ENCODE measurements around the gene NKX1-2. TPM values are rescaled to one million over a fixed set of nuclear protein-coding genes. Genes with fewer than 3 reads are reported as not detected.

Gene NKX1-2
- total RNA-seq, result not detected in 2 replicates

DNA sequence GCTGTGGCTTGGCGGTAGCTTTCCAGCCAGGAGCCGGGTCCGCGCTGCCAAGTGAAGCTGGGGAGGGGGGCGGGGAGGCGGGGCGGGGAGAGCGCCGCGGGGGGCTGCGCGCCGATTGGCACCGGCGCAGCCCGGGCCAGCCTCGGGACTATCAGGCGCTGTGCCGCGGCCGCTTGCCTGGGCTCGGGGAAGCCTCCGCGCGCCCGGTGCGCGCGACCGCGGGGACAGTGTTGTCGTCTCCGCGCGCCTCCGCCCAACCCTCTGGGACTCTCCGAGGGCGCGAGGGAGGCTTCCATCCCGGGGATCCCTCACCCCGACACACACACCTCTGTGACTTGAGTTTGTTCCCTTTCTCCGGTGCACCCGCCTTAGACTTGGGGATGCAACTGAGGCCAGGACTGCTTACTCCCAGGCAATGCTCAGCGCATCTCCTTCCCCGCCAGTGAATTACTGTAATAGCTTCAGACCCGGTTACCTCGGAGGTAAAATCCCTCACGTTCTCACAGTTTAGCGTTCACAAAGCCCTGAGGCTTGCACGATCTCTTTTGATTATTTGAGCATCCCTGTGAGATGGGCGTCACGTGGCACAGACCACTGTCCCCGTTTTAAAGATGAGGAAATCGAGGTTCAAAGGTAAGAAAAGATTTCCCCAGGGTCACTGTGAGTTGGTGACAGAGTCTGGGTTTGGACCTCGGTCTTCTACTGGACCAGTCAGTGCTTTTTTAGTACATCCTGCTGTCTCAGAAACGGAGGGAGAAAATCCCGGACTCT lies at the start of gene NKX1-2:
NKX1-2 (minus strand) TSS at position 24 of the 771 bp plus-strand sequence. CDS start 92 bp downstream, outside the sequence.
- no peak for DNase-seq (ENCODE audit: low read depth)

DNA sequence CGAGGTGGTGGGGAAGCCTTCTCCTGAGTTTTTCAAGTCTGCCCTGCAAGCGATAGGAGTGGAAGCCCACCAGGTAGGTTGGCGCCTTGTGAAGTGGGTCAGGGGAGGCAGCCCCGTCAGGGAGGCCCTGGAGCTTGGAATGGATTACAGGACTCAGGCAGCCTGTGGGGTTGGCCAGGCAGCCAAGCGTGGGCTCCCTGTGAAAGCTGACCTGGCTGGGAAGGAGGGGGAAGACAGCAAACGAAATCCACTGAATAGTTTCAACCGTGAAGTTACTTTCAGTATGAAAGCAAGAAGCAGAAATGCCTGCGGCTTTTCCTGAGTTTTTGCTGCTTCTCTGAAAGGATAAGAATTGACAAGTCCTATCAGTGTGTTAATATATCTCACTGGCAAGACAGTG lies 48.2 kb upstream of the NKX1-2 start:
- DNase-seq (ENCODE audit: low read depth), result peak; percentile 69

DNA sequence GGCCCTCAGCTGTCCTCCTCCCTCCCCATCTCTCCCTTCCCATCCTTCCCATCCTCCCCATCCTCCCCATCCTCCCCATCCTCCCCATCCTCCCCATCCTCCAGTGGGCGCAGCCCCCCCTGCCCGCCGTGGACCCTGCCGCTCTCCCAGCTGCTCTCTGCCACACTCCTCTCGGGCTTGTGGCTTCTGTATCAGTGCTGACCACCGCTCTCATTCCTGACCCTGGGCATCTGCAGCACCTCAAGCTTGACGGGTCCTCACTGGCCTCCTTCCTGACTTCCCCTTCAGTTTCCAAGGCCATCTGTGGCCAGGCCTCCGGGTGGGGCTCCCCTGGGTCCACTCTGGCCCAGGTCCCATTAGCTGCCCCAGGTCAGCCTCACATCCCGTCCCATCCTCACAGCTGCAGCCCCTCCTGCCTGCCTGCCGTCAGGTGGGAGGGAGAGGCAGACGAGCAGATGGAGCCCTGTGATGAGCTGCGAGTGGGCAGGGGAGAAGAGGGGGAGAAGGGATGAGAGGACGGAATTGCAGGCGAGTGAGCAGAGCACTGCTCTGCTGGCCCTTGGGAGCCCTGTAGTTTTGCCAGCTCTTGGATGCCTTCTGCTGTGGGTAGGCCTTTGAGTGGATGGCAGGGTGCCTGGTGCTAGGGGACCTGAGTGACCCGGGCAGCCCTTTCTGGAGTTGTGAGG lies 47.5 kb upstream of the NKX1-2 start:
- no peak for DNase-seq (ENCODE audit: low read depth)

DNA sequence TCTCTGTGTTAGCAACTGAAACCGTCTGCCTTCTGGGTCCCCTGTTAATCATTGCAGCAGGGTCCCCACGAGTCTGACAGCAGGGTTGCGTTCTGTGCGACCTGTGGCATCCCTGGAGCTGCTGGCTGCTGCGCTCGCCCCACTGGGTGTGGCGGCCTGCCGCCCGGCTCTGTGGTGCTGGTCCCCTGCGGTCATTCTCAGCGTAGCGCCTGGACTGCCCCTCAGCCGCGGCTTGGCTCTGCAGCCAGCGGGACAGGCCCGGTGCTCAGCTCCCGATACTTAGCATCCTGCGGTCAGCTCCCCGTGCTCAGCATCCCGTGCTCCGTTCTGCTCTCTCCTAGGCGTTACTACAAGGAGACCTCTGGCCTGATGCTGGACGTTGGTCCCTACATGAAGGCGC lies 46.8 kb upstream of the NKX1-2 start:
- no peak for DNase-seq (ENCODE audit: low read depth)

DNA sequence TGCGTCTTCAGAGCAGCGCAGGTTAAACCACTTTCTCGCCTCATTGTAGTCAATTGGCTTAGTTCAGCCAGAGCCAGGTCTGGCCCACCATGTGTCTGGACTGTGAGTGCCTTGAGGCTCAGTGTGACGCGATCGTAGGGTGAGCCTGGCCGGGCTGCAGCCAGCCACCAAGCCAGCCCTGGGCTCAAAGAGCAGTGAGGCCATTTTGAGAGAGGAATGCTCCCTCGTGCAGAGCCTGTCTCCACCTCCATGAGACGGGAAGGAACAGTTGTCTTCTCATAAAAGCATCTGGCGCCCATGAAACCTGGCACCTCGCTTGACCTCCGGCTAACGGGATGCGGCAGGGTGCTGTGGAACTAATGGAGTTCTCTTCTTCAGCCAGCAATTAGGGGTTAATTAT lies 46.3 kb upstream of the NKX1-2 start:
- no peak for DNase-seq (ENCODE audit: low read depth)

DNA sequence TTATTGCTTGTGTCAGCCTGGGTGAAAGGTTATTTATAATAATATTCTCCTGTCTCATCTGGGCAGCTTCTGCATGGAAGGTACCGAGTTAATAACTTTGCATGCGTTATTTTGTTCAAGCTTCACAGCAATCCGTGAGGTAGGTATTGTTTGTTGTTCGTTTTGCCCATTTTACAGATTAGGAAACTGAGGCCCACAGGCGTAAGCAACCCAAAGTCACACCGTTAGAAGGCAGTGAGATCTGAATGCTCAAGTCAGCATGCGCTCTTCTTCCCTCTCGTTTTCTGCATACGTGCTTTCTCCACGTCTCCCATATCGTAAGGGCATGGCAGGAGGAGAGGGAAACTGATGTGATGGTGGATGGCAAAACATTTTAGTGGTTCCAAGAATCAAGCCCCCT lies 45.9 kb upstream of the NKX1-2 start:
- no peak for DNase-seq (ENCODE audit: low read depth)

DNA sequence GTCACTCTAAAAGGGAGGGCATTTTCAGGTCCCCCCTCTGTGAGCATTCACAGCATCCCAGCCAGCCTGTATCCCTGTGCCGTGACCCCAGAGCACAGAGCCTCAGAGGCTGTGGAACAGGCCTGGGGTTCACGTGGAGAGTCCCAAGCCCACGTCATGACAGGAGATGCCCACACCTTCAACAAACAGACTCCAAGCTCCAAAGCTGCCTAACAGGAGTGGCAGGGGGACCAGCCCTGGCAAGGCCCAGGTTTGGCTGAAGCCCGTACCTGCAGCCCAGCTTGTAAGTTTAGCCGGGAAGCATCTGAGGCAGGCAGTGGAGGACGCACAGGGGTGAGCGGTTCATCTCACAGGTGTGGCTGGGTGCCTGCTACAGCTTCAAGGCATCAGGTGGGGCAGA lies 45.3 kb upstream of the NKX1-2 start:
- DNase-seq (ENCODE audit: low read depth), result no peak

DNA sequence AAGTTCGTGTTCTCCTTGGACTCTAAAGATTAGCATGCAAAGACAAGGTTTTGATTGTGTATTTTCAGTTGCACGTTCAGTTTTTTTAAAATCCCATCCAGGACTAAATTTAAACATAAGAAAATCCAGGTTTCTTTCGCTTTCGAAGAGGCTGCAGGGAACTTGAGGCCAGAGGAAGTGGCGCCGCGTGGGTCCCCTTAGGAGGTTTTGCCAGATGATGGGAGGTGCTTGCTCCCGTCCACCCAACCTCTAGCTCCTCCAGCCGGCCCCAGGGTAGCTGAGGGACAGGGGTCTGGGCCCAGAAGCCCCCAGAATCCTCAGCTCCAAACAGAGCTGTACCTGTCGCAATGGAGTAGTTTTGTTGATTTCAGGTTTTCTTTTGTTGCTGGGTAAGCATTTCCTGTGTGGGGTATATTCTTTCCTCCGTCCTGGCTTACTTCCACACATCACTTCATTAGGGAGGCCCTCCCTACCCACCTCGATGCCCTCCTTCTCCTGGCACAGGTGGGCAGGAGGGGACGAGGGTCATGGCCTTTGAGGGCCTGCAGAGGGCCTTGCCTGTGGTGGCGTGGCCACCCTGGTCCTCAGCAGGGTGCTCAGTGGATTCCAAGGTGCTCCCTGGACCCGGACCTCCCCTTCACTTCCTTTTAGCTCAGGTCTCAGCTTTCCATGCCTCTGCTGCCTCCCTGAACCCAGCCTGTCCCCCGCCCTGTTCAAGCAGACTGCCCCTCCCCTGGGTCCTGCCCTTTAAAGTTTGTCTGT lies 44.4 kb upstream of the NKX1-2 start:
- DNase-seq (ENCODE audit: low read depth), result no peak

DNA sequence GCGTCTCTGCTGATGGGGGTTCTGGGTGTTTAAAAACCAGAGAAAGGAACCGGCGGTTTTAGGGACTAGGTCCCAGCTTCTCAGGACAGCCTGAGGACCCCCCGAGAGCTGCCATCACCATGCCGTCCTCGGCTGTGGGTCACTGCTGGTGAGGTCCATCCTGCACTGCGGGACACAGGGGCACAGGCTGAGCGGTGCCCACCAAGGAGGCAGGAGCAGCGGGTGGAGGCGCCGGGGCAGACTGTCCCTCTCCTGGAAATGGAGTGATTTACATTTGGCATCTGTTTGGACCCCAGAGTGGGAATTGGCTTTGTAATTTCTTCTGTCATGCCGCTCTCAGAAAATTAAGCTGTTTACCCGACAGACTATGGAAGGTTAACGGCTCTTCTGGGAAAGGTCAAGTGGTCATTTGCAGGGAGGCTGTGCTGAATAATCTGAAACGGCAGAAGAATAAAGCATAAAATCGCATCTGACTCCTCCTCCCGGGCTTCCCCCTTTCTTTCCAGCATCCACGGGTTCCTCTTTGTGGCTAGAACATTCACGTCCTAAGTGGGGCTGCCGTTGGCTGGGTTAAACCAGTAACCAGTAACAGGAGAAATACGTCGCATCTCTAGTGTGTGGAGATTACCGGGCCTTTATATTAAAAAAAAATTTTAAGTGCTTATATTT lies 43.5 kb upstream of the NKX1-2 start:
- DNase-seq (ENCODE audit: low read depth), result no peak

DNA sequence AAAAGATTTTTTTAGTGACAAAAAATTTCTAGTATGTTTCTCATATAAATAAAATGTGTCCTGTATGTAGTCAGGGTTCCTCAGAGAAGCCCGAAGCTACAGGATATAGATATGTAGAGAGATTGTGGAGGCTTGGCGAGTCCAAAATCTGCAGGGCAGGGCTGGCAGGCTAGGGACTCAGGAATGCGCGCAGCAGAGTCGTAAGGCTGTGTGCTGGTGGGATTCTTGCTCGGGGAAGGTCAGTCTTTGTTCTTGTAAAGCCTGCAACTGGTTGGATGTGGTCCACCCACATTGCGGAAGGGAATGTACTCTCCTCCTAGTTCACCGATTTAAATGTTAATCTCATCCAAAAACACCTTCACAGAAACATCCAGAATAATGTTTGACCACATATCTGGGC lies 42.4 kb upstream of the NKX1-2 start:
- no peak for DNase-seq (ENCODE audit: low read depth)

DNA sequence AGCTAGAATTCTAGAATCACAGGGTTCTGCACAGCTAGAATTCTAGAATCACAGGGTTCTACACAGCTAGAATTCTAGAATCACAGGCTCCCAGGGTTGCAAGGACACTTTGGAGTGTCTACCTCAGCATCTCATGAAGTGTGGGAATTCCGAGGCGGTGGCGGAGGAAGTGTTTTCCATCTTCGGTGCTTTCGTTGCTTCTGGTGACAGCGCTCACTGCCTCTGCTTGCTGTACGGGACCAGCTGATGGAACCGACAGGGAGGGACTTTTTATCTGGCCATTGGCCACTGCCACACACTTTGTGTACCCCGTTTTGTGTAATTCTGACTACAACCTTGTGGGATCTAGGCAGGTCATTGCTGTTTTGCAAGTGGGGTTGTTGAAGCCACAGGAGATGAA lies 41.3 kb upstream of the NKX1-2 start:
- DNase-seq (ENCODE audit: low read depth), result no peak

DNA sequence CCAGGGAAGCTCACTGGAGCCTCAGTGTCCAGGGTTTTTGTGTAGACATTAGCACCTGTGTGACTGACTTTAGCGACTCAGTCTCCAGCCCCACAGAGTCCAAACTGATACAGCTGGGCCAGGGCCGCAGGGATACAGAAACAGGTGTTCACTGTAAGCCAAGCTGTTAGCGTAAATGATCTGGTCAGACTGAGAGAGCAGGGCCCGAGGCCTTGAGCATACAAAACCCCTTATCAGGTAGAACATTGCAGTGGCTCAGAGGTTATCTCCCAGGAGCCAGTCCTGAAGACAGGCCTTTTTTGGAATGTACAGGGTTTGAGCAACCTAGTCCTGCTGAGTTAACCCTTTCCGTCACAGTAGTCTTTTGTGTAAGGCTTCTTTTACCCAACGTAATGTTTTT lies 36.8 kb upstream of the NKX1-2 start:
- DNase-seq (ENCODE audit: low read depth), result no peak

DNA sequence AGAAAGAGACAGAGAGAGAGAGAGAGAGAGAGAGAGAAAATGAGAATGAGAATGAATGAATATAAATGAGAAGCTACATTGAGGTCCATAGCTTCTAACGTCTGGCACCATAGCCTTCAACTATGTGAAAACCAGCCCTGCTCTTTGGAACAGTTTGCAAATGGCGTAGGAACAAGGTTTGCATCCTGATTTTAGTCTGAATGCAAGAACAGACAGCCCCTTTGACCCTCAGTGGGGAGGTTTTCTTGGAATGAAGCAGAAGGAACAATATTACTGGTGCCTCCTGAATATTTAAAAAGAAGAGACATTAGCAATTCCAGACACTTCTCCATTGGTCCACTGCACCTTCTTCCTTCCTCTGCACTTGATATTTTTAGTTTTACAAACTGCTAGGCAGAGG lies 34.8 kb upstream of the NKX1-2 start:
- DNase-seq (ENCODE audit: low read depth), result no peak

DNA sequence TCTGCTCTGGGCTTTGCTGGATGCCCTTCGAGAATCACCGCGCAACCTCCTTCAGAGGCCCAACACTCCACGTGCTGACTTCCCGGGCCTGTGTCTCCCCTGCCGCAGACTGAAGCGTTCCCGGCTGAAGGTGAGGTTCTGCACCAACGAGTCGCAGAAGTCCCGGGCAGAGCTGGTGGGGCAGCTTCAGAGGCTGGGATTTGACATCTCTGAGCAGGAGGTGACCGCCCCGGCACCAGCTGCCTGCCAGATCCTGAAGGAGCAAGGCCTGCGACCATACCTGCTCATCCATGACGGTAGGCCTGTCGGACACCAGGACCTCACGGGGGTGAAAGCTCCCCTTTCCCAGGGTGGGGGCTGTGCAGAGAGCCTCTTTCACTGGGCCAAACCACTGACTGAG lies 34.2 kb upstream of the NKX1-2 start:
- DNase-seq (ENCODE audit: low read depth), result no peak

DNA sequence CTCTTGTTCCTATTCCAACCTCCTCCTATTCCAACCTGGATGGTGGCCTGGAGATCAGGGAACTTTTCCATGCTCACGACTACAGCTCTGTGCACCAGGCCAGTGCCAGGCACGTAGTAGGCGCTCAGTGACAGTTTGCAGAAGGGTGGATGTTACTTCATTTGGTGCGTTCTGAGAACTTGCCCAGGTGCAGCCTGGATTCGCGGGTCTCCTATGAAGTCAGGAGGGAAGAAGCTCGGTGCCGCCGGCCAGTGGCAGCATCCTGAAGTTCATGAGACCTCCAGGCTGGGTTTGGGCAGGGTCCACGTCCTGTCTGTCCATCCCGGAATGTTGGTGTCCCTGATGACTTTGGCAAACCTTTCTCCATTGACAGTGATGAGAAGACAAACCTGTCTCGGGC lies 33.0 kb upstream of the NKX1-2 start:
- DNase-seq (ENCODE audit: low read depth), result no peak

DNA sequence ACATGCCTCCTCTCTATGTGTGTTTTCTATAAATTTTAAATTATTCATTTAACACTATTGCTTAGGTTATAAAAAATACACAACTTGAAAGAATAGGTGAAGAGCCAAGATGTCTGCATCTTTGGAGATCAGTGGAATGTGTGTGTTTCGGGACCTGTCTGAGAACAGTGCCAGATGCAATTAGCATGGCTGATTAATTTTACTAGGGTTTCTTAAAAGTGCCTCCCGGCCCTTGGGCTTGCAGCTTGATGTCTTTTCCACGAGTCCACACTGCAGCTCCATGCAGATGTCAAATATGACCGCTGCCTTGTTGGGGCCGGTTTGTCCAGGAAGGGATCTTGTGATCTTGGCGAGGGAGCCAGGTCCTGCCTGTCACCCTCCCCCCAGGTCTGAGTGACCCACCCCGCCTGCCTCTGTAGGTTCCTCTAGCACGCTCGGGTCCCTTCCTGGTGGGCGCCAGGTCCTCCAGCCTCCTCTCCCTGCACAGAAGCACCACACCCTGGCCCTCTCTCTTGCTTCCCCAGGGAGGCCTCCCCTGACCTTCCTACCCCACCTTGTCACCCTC lies 32.5 kb upstream of the NKX1-2 start:
- DNase-seq (ENCODE audit: low read depth), result no peak

DNA sequence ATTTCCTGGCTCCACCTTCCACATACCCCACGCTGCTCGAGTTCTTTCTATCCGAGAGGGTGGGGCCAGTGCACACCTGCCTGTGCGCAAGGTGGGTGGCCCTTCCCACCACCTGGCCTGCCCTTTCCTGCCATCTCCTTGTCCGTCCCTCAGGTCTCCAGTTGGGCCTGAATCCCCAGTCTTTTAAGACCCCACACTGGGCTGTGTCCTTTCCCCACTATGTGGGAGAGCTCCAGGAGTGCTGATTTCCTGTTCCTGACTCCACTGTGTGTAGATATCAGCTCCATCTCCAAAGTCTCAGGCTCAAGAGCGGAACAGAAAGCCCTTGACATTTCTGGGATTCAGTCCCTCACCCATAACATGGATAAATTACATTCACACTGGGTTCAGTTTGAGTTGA lies 31.9 kb upstream of the NKX1-2 start:
- no peak for DNase-seq (ENCODE audit: low read depth)

DNA sequence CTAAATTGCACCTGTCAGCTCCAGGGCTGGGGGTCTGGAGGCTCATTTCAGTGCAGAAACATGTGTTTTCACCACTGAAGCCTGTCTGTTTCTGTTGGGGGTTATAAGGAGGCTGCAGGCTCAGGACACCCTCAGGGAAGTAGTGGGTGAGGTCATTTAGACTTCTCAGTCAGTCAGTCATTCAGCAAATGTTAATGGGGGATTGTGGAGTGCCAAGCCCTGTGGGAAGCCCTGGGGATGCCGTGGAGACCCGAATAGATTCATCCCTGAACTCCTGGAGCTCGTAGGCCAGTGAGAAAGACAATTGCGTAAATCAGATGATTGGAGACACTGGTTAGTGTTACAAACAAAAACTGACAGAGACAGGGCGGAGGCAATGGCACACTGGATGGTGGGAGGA lies 31.0 kb upstream of the NKX1-2 start:
- DNase-seq (ENCODE audit: low read depth), result no peak

DNA sequence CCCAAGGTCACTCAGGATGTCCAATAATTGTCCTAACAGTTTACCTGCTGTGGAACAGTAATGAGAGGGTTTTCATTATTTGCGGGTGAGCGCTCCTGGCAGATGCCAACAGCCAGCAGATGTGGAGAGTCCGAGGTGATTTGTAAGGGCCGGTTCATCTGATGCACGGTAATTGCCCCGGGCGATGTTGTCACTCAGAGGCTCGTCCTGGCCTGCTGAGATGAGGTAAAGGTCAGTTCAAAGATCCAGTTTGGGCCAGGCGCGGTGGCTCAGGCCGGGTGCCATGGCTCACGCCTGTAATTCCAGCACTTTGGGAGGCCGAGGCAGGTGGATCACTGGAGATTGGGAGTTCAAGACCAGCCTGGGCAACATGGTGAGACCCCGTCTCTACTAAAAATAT lies 28.7 kb upstream of the NKX1-2 start:
- DNase-seq (ENCODE audit: low read depth), result no peak

DNA sequence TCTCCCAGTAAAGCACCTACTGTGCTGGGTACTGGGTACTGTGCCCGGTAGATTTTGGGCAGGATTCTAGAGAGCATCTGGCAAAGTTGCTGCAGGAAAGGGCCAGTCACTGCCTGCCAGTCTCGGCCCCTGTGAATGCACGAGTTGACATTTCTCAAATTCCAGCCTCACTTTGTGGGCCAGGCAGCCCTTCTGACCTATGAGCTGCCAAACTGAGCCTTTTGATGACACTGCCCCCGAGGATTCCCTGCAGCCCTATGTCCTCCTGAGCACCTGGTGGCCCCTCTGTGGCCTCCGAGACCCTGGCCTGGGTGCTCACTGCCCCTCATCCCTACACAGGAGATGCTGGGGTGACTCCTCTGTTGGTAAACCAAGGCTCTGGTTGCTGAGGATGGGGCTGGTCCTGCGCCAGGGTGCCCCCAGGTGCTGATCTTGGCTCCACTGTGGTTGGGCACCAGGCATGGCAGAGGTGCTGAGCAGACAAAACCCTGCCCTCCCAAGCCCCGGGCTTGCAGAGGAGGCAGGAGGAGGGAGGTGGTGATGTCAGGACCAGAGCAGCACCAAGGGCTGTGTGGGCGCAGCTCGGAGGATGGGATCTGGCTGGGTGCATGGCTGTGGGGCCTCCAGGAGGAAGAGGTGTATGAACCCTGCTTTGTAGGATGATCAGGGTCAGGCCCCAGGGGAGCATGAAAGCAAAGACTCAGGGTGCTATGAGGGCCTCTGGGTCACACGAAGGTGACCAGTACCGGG lies 28.0 kb upstream of the NKX1-2 start:
- DNase-seq (ENCODE audit: low read depth), result no peak

DNA sequence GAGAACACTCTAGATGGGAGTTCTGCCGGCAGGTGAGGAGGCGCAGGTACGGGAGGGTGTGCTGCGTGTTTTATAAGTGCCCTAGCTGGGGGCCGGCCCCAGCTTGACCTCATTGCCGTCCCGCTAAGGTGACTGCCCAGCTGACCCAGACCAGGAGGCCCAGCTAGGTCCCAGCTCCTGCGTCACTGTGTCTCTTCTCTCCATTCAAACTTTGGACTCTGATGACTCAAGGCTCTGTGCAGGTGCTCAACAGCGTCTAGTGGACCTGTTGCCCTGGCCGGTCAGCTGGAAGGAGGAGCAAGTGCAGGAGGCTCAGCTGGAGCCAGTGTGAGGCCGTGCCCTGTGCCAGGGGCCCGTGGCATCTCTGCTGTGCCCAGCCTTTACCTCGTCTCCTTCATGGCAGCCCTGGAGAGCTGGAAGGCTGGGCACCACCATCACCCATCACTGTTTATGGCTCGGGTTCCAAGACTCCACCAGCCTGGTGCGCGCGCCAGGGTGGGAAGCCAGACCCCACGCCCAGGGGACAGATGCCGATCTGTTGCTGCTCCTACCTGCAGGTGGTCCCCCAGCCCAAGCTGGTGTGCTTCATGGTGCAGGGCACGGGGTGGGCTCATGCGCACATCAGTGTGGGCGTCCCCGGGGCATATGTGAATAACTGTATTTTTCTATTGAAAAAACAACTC lies 26.3 kb upstream of the NKX1-2 start:
- DNase-seq (ENCODE audit: low read depth), result peak; percentile 19
